HL-60 (cell line): ENCODE data around the gene KANK3.
"Not testable (repeated sequence)": the region's sequence is repeated elsewhere in the genome, so short reads cannot be mapped to it uniquely, and the experiment has no call there.

Experiments
- DNase-seq, 2 experiments: peaks; one replicate each; pipeline ENCODE4 v3.0.0-alpha.2; 2010 to 2020; ENCODE audit warnings: low read depth in 1 of 2, low spot score in 1 of 2
- H3K27ac ChIP-seq: fragments of 250-450 bp; sonication (Bioruptor Pico); replicated peaks from 2 replicates; pipeline ENCODE4 v1.5.1; 2020; ENCODE audit warnings: mild to moderate bottlenecking, moderate library complexity
- H3K27me3 ChIP-seq: fragments of 250-450 bp; sonication (Bioruptor Pico); 2 replicates; pipeline ENCODE4 v1.5.1; 2021; ENCODE audit warnings: mild to moderate bottlenecking, moderate library complexity; ENCODE audit not compliant: insufficient read depth, poor library complexity, severe bottlenecking
- H3K4me3 ChIP-seq: replicated peaks from 2 replicates; pipeline ENCODE4 v1.5.1; 2011; ENCODE audit warnings: mild to moderate bottlenecking, control low read depth, low read length; ENCODE audit not compliant: insufficient read depth
- CTCF ChIP-seq: IDR thresholded peaks from one replicate; pipeline ENCODE4 v1.5.1; 2011; ENCODE audit warnings: low read length, control low read depth, inconsistent platforms; ENCODE audit not compliant: insufficient read depth
- GABPA ChIP-seq: IDR thresholded peaks from 2 replicates; pipeline ENCODE4 v1.6.1; 2012; ENCODE audit warnings: low read depth
- POLR2AphosphoS5 ChIP-seq: IDR thresholded peaks from 2 replicates; pipeline ENCODE4 v1.6.1; 2012; ENCODE audit warnings: low read depth
- REST ChIP-seq: IDR thresholded peaks from 2 replicates; pipeline ENCODE4 v1.6.1; 2012; ENCODE audit warnings: low read depth; ENCODE audit not compliant: insufficient replicate concordance
- SPI1 ChIP-seq: IDR thresholded peaks from 2 replicates; pipeline ENCODE4 v1.6.1; 2012; ENCODE audit warnings: low read depth, mild to moderate bottlenecking, borderline replicate concordance

The KANK3 gene

GRCh38 chr19:8320564-8321066 is 22.4 kb downstream of the KANK3 start:
- Histone ChIP-seq H3K4me3 (peak overlapping the region; percentile 99), H3K27ac (peak overlapping the region; percentile 87), H3K27me3 (no peaks in the 10 kb centered on the region)
- TF ChIP-seq CTCF = no peak
- no peak for TF ChIP-seq SPI1
- TF ChIP-seq GABPA = no peak
- no peak for TF ChIP-seq POLR2AphosphoS5
- TF ChIP-seq REST = no peak
- no peak for DNase-seq

- peak overlapping the region; percentile 87 for H3K27ac ChIP-seq
- peak overlapping the region; percentile 99 for H3K4me3 ChIP-seq
- TF ChIP-seq POLR2AphosphoS5 (no peak), SPI1 (no peak), CTCF (no peak), REST (no peak), GABPA (no peak)
- no peaks in the 10 kb centered on the region for H3K27me3 ChIP-seq
- no peak for DNase-seq
Measured at GRCh38 chr19:8319807-8320520, 23.1 kb downstream of the KANK3 start.

GRCh38 chr19:8318835-8319234 is 24.2 kb downstream of the KANK3 start:
- DNase-seq, H3K4me3 ChIP-seq, H3K27ac ChIP-seq, H3K27me3 ChIP-seq: not testable (repeated sequence)

GRCh38 chr19:8316351-8317125 is 26.5 kb downstream of the KANK3 start:
- Histone ChIP-seq H3K27ac (no peak overlapping the region), H3K27me3 (no peaks in the 10 kb centered on the region), H3K4me3 (no peak overlapping the region)
- TF ChIP-seq GABPA = no peak
- TF ChIP-seq SPI1 = no peak
- TF ChIP-seq REST = no peak
- TF ChIP-seq CTCF = no peak
- TF ChIP-seq POLR2AphosphoS5 = no peak
- no peak for DNase-seq

GRCh38 chr19:8314981-8315640 is 28.0 kb downstream of the KANK3 start:
- H3K27ac ChIP-seq, DNase-seq, H3K4me3 ChIP-seq, H3K27me3 ChIP-seq: not testable (repeated sequence)
